Spinal cord (tissue), 10 donors: ENCODE measurements around the gene CCDC149. TPM values are rescaled to one million over a fixed set of nuclear protein-coding genes. Genes with fewer than 3 reads are reported as not detected.

Source experiments
- DNase-seq, 6 donors: peaks; one replicate each; pipeline versions ENCODE4 v3.0.0 to v3.0.0-alpha.2; 2013 to 2015; ENCODE audit warnings: low spot score in 6 of 6, low read depth in 4 of 6
- H3K27ac ChIP-seq: one replicate; pipeline ENCODE4 v1.5.1; 2013; ENCODE audit warnings: low read depth, low read length, control low read depth
- H3K27me3 ChIP-seq: one replicate; pipeline ENCODE4 v1.6.1; 2013; ENCODE audit warnings: low read length; ENCODE audit not compliant: control insufficient read depth, insufficient read depth
- H3K36me3 ChIP-seq: one replicate; pipeline ENCODE4 v1.6.1; 2013; ENCODE audit warnings: low read length; ENCODE audit not compliant: control insufficient read depth, insufficient read depth
- H3K4me1 ChIP-seq: one replicate; pipeline ENCODE4 v1.6.1; 2013; ENCODE audit warnings: low read length; ENCODE audit not compliant: control insufficient read depth, insufficient read depth
- H3K4me3 ChIP-seq: one replicate; pipeline ENCODE4 v1.5.1; 2013; ENCODE audit warnings: low read depth, low read length, control low read depth
- H3K9me3 ChIP-seq: one replicate; pipeline ENCODE4 v1.6.1; 2013; ENCODE audit warnings: low read length; ENCODE audit not compliant: control insufficient read depth, insufficient read depth
- WGBS: methylation state at CpG from one replicate; pipeline ENCODE4 v1.1.5; 2013; ENCODE audit warnings: missing lambda C conversion rate; ENCODE audit not compliant: insufficient coverage; 5-methylcytosine and 5-hydroxymethylcytosine counted together
- polyA plus RNA-seq, 2 donors: library from polyadenylated mRNA; unstranded; fragments of 120-200 nt; gene quantifications; one replicate each; pipeline ENCODE4 v1.2.1, GENCODE V29; 2013; ENCODE audit not compliant: insufficient read length in 2 of 2
- total RNA-seq, 2 donors: library from RNA; depleted of rRNA in 1 of 2; stranded (reverse); fragments of 120-200 nt in 1 of 2; fragments of >200 nt in 1 of 2; gene quantifications; one replicate each; pipeline versions ENCODE4 v1.2.3 to v1.2.4, GENCODE V29; 2013 to 2014
- donor health status: healthy.

Gene CCDC149
- total and polyA plus RNA-seq, 4 donors: 15.0 to 27.1 (median 23.3) TPM

GRCh38 chr4:24813732-24814131 is 99.1 kb downstream of the CCDC149 start:
- no peak for DNase-seq
- Histone ChIP-seq H3K36me3 (peaks cover 10% of the 10 kb centered on the region), H3K9me3 (no peaks in the 10 kb centered on the region), H3K27me3 (no peaks in the 10 kb centered on the region), H3K4me3 (no peak overlapping the region), H3K4me1 (no peaks in the 10 kb centered on the region), H3K27ac (no peak overlapping the region)
- WGBS: 100% methylated on average over 1 of the region's 2 CpGs

GRCh38 chr4:24810871-24811631 is 101.8 kb downstream of the CCDC149 start:
- WGBS: 94% methylated on average over 5 of the region's 6 CpGs
- no peaks in the 10 kb centered on the region for H3K4me1 ChIP-seq
- H3K27me3 ChIP-seq: no peaks in the 10 kb centered on the region
- peaks cover 20% of the 10 kb centered on the region for H3K36me3 ChIP-seq
- no peak overlapping the region for H3K27ac ChIP-seq
- no peaks in the 10 kb centered on the region for H3K9me3 ChIP-seq
- peak in 1 of 6 donors; percentile 44 for DNase-seq
- no peak overlapping the region for H3K4me3 ChIP-seq

GRCh38 chr4:24809815-24810405 is 102.9 kb downstream of the CCDC149 start:
- WGBS: 96% methylated on average over 5 of the region's 6 CpGs
- Histone ChIP-seq H3K27ac (no peak overlapping the region), H3K27me3 (no peaks in the 10 kb centered on the region), H3K36me3 (peaks cover 20% of the 10 kb centered on the region), H3K4me3 (no peak overlapping the region), H3K4me1 (no peaks in the 10 kb centered on the region), H3K9me3 (no peaks in the 10 kb centered on the region)
- DNase-seq: no peak

GRCh38 chr4:24809376-24809775 is 103.5 kb downstream of the CCDC149 start:
- WGBS: 80% methylated on average over 1 of the region's 2 CpGs
- Histone ChIP-seq H3K9me3 (no peaks in the 10 kb centered on the region), H3K36me3 (peaks cover 20% of the 10 kb centered on the region), H3K4me1 (no peaks in the 10 kb centered on the region), H3K4me3 (no peak overlapping the region), H3K27ac (no peak overlapping the region), H3K27me3 (no peaks in the 10 kb centered on the region)
- DNase-seq: no peak

- 73% methylated on average over 1 of the region's 6 CpGs for WGBS
- no peak for DNase-seq
- H3K27ac ChIP-seq: no peak overlapping the region
- no peak overlapping the region for H3K4me3 ChIP-seq
- no peaks in the 10 kb centered on the region for H3K4me1 ChIP-seq
- H3K27me3 ChIP-seq: no peaks in the 10 kb centered on the region
- no peaks in the 10 kb centered on the region for H3K9me3 ChIP-seq
- peaks cover 20% of the 10 kb centered on the region for H3K36me3 ChIP-seq
Observed at GRCh38 chr4:24808955-24809354, 103.9 kb downstream of the CCDC149 start.

GRCh38 chr4:24808261-24808660 is 104.6 kb downstream of the CCDC149 start:
- no peaks in the 10 kb centered on the region for H3K4me1 ChIP-seq
- DNase-seq: no peak
- 82% methylated on average over 14 of the region's 14 CpGs for WGBS
- peaks cover 20% of the 10 kb centered on the region for H3K36me3 ChIP-seq
- H3K9me3 ChIP-seq: no peaks in the 10 kb centered on the region
- H3K27ac ChIP-seq: no peak overlapping the region
- H3K4me3 ChIP-seq: no peak overlapping the region
- H3K27me3 ChIP-seq: no peaks in the 10 kb centered on the region

- Histone ChIP-seq H3K36me3 (peaks cover 20% of the 10 kb centered on the region), H3K27me3 (no peaks in the 10 kb centered on the region), H3K27ac (no peak overlapping the region), H3K4me1 (no peaks in the 10 kb centered on the region), H3K4me3 (no peak overlapping the region), H3K9me3 (no peaks in the 10 kb centered on the region)
- DNase-seq: no peak
- WGBS: 78% methylated on average over 5 of the region's 5 CpGs
Observed at GRCh38 chr4:24807611-24808010, 105.2 kb downstream of the CCDC149 start.

- Histone ChIP-seq H3K4me1 (no peaks in the 10 kb centered on the region), H3K27ac (no peak overlapping the region), H3K36me3 (peaks cover 20% of the 10 kb centered on the region), H3K4me3 (no peak overlapping the region), H3K27me3 (no peaks in the 10 kb centered on the region), H3K9me3 (no peaks in the 10 kb centered on the region)
- DNase-seq: no peak
- WGBS: 94% methylated on average over 9 of the region's 11 CpGs
Observed at GRCh38 chr4:24806206-24806990, 106.4 kb downstream of the CCDC149 start.

GRCh38 chr4:24805566-24805965 is 107.3 kb downstream of the CCDC149 start:
- no peak overlapping the region for H3K4me3 ChIP-seq
- 83% methylated on average over 1 of the region's 6 CpGs for WGBS
- no peaks in the 10 kb centered on the region for H3K9me3 ChIP-seq
- peaks cover 3% of the 10 kb centered on the region for H3K4me1 ChIP-seq
- no peak for DNase-seq
- peaks cover 7% of the 10 kb centered on the region for H3K27me3 ChIP-seq
- no peak overlapping the region for H3K27ac ChIP-seq
- peaks cover 20% of the 10 kb centered on the region for H3K36me3 ChIP-seq
